GM21576 (cell line): ENCODE measurements around the gene WNT11.
"Not testable (repeated sequence)": the region's sequence is repeated elsewhere in the genome, so short reads cannot be mapped to it uniquely, and the experiment has no call there.

Experiments used
- ATAC-seq: cut with Tn5 transposase; IDR thresholded peaks from one replicate; pipeline ENCODE4 v1.9.1; 2021; ENCODE audit warnings: mild to moderate bottlenecking, moderate library complexity; ENCODE audit not compliant: unreplicated experiment

The WNT11 gene

GRCh38 chr11:76203937-76204336 lies 2.4 kb downstream of the WNT11 start:
- no peak for ATAC-seq

GRCh38 chr11:76203131-76203925 lies 3.0 kb downstream of the WNT11 start:
- no peak for ATAC-seq

GRCh38 chr11:76201672-76202412 lies 4.5 kb downstream of the WNT11 start:
- no peak for ATAC-seq

- no peak for ATAC-seq
These were observed 5.2 kb downstream of the WNT11 start for GRCh38 chr11:76201056-76201455.

- no peak for ATAC-seq
These were observed 6.0 kb downstream of the WNT11 start for GRCh38 chr11:76200006-76200940.

- not testable (repeated sequence) for ATAC-seq
These were observed 7.6 kb downstream of the WNT11 start for GRCh38 chr11:76198691-76199090.

GRCh38 chr11:76197941-76198640 lies 8.2 kb downstream of the WNT11 start:
- ATAC-seq, result no peak

- ATAC-seq, result no peak
These were observed 9.0 kb downstream of the WNT11 start for GRCh38 chr11:76197332-76197731.

GRCh38 chr11:76196849-76197248 lies 9.5 kb downstream of the WNT11 start:
- ATAC-seq, result no peak

GRCh38 chr11:76194872-76195668 lies 11.2 kb downstream of the WNT11 start:
- no peak for ATAC-seq

GRCh38 chr11:76193219-76193618 lies 13.1 kb downstream of the WNT11 start:
- ATAC-seq, result no peak

GRCh38 chr11:76190376-76190775 lies 15.9 kb downstream of the WNT11 start:
- no peak for ATAC-seq

- ATAC-seq, result no peak
These were observed 16.6 kb downstream of the WNT11 start for GRCh38 chr11:76189682-76190081.

- ATAC-seq, result no peak
These were observed 17.4 kb downstream of the WNT11 start for GRCh38 chr11:76188873-76189272.

- ATAC-seq, result no peak
These were observed 19.5 kb downstream of the WNT11 start for GRCh38 chr11:76186776-76187279.

GRCh38 chr11:76185931-76186401 lies 20.3 kb downstream of the WNT11 start:
- no peak for ATAC-seq

GRCh38 chr11:76185511-76185910 lies 20.8 kb downstream of the WNT11 start:
- ATAC-seq, result no peak

GRCh38 chr11:76184551-76184993 lies 21.7 kb downstream of the WNT11 start:
- ATAC-seq, result no peak

GRCh38 chr11:76181371-76181770 lies 24.9 kb downstream of the WNT11 start:
- ATAC-seq, result no peak
